DOHH2 (cell line): Measurements from ENCODE around the gene FN1.

Source experiments
- H3F3A ChIP-seq: fragments of 200-600 bp; sonication (generic), shearing (Covaris generic); 2 replicates; pipeline ENCODE4 v1.6.0; 2016; ENCODE audit warnings: antibody characterized with exemption, mild to moderate bottlenecking; ENCODE audit not compliant: control insufficient read depth, insufficient read depth
- H3K27ac ChIP-seq: fragments of 200-600 bp; sonication (generic); 2 replicates; pipeline ENCODE4 v1.5.1; 2014; ENCODE audit warnings: low read depth, mild to moderate bottlenecking, low read length, moderate library complexity
- H3K27me3 ChIP-seq: fragments of 200-600 bp; sonication (generic); 2 replicates; pipeline ENCODE4 v1.6.1; 2014; ENCODE audit warnings: mild to moderate bottlenecking, low read length, mixed read lengths; ENCODE audit not compliant: control insufficient read depth
- H3K36me3 ChIP-seq: fragments of 200-600 bp; sonication (generic); 2 replicates; pipeline ENCODE4 v1.6.1; 2014; ENCODE audit warnings: mild to moderate bottlenecking, low read length, moderate library complexity, mixed read lengths; ENCODE audit not compliant: control insufficient read depth
- H3K4me1 ChIP-seq: fragments of 200-600 bp; sonication (generic); 2 replicates; pipeline ENCODE4 v1.6.1; 2014; ENCODE audit warnings: mild to moderate bottlenecking, low read length, mixed read lengths; ENCODE audit not compliant: control insufficient read depth
- H3K4me2 ChIP-seq: fragments of 200-600 bp; sonication (generic); 2 replicates; pipeline ENCODE4 v1.6.0; 2014; ENCODE audit warnings: mild to moderate bottlenecking, low read length, moderate library complexity
- H3K4me3 ChIP-seq: fragments of 200-600 bp; sonication (generic); 2 replicates; pipeline ENCODE4 v1.5.1; 2014; ENCODE audit warnings: mild to moderate bottlenecking, low read length, mixed read lengths
- H3K79me2 ChIP-seq: fragments of 200-600 bp; sonication (generic); 2 replicates; pipeline ENCODE4 v1.6.1; 2014; ENCODE audit warnings: mild to moderate bottlenecking, low read length, mixed read lengths; ENCODE audit not compliant: control insufficient read depth
- H3K9me2 ChIP-seq: fragments of 200-600 bp; sonication (generic); replicated peaks from 2 replicates; pipeline ENCODE4 v1.6.1; 2014; ENCODE audit warnings: mild to moderate bottlenecking, low read length, mixed read lengths; ENCODE audit not compliant: control insufficient read depth
- H3K9me3 ChIP-seq: fragments of 200-600 bp; sonication (generic); 2 replicates; pipeline ENCODE4 v1.6.1; 2014; ENCODE audit warnings: antibody characterized with exemption, low read length, mixed read lengths; ENCODE audit not compliant: control insufficient read depth, insufficient read depth
- H4K20me1 ChIP-seq: fragments of 200-600 bp; sonication (generic); 2 replicates; pipeline ENCODE4 v1.6.0; 2014; ENCODE audit warnings: low read depth, mild to moderate bottlenecking, antibody characterized with exemption, low read length, moderate library complexity; ENCODE audit not compliant: control insufficient read depth, insufficient read depth
- EZH2phosphoT487 ChIP-seq: fragments of 200-600 bp; sonication (generic); IDR thresholded peaks from 2 replicates; pipeline ENCODE4 v1.6.1; 2017; ENCODE audit warnings: borderline replicate concordance, mild to moderate bottlenecking, antibody characterized with exemption, low read length, moderate library complexity, mixed read lengths
- TF ChIP-seq, protein P1 (sequence below): fragments of 200-600 bp; sonication (generic); IDR thresholded peaks from one replicate; pipeline ENCODE4 v1.5.1; 2014; ENCODE audit warnings: antibody characterized with exemption, mild to moderate bottlenecking, low read depth, low read length; ENCODE audit not compliant: poor library complexity, severe bottlenecking

FN1 gene

DNA sequence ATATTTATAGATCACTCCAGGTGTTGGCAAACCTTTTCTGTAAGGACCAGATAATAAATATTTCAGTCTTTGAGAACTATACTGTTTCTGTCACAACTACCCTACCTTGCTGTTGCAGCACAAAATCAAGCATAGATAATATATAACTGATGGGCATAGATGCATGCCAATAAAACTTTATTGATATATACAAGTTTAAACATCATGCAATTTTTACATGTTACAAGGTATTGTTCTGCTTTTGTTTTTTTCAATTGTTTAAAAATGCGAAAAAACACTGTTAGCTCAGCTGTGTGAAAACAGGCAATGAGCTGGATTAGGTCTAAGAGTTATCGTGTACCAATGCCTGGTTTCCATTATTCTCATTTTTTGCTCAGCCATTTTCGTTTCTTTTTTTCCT, 47.6 kb upstream of the FN1 start:
- no peaks in the 10 kb centered on the region for H3K4me1 ChIP-seq
- H3K79me2 ChIP-seq: no peaks in the 10 kb centered on the region
- no peak overlapping the region for H3K4me3 ChIP-seq
- no peaks in the 10 kb centered on the region for H3K9me2 ChIP-seq
- no peaks in the 10 kb centered on the region for H3K9me3 ChIP-seq
- H3K27ac ChIP-seq: no peak overlapping the region
- H4K20me1 ChIP-seq: no peaks in the 10 kb centered on the region
- H3K27me3 ChIP-seq: no peaks in the 10 kb centered on the region
- no peaks in the 10 kb centered on the region for H3F3A ChIP-seq
- no peak overlapping the region for H3K4me2 ChIP-seq
- TF ChIP-seq EZH2phosphoT487: no peak
- TF ChIP-seq, protein P1, sequence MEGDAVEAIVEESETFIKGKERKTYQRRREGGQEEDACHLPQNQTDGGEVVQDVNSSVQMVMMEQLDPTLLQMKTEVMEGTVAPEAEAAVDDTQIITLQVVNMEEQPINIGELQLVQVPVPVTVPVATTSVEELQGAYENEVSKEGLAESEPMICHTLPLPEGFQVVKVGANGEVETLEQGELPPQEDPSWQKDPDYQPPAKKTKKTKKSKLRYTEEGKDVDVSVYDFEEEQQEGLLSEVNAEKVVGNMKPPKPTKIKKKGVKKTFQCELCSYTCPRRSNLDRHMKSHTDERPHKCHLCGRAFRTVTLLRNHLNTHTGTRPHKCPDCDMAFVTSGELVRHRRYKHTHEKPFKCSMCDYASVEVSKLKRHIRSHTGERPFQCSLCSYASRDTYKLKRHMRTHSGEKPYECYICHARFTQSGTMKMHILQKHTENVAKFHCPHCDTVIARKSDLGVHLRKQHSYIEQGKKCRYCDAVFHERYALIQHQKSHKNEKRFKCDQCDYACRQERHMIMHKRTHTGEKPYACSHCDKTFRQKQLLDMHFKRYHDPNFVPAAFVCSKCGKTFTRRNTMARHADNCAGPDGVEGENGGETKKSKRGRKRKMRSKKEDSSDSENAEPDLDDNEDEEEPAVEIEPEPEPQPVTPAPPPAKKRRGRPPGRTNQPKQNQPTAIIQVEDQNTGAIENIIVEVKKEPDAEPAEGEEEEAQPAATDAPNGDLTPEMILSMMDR: no peak
- H3K36me3 ChIP-seq: no peaks in the 10 kb centered on the region

DNA sequence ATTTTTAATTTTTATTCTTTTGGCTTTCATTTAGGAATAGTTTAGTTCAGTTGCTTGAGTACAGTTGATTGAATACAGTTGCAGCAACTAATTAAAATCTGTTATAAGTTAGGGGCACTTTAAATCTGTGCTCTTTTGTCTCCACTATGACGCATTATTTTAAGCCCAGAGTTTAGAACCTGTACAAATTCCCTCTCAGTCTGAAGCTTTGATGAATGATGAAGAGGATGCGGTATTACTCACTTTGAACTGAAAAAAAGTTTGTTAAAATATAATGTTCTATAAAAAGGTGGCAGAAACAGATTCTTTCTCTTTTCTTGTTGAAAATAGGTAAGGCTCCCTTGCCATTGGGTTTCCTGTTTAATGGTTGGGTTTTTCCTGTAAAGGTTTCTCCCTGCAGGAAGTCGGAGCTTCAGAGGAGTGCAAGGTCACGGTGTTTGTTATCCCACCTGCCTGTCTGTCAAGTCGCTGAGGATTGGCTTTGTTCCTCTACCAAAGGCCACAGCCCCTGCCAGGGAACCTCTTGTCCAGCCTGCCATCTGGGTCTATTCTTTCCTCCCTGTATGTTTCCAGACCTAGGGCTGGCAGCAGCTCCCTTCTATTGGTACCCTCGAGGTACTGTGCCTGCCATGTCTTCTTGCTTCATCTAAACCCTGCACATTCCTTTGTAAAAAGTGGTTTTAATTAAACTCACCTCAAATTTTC, 43.8 kb upstream of the FN1 start:
- Histone ChIP-seq H3K4me3 (no peak overlapping the region), H4K20me1 (no peaks in the 10 kb centered on the region), H3F3A (no peaks in the 10 kb centered on the region), H3K4me1 (no peaks in the 10 kb centered on the region), H3K4me2 (no peak overlapping the region), H3K27ac (no peak overlapping the region), H3K27me3 (no peaks in the 10 kb centered on the region), H3K9me2 (no peaks in the 10 kb centered on the region), H3K79me2 (no peaks in the 10 kb centered on the region), H3K9me3 (no peaks in the 10 kb centered on the region), H3K36me3 (no peaks in the 10 kb centered on the region)
- no peak for TF ChIP-seq EZH2phosphoT487
- TF ChIP-seq, protein P1: no peak

DNA sequence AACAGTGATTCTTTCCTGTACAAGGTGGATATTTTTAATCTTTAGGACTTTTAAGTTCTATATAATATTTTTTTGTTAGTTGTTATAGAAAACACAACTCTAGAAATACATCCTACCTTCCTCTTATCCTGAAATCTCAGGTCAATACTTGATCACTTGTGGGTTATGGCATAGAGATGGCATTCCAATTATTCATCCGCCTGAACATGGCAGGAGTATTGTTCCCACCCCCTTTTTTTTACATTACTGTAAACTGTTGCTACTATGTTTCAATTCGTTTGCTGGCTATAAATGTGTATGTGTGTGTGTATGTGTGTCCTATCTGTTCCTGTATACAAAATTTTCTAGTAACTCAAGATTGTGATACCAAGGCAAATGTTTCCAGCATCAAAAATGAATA, 43.3 kb upstream of the FN1 start:
- H3K27me3 ChIP-seq: no peaks in the 10 kb centered on the region
- TF ChIP-seq EZH2phosphoT487: no peak
- TF ChIP-seq, protein P1: no peak
- no peak overlapping the region for H3K4me3 ChIP-seq
- no peaks in the 10 kb centered on the region for H3F3A ChIP-seq
- no peaks in the 10 kb centered on the region for H3K79me2 ChIP-seq
- no peak overlapping the region for H3K27ac ChIP-seq
- H3K4me1 ChIP-seq: no peaks in the 10 kb centered on the region
- H3K9me3 ChIP-seq: no peaks in the 10 kb centered on the region
- H3K4me2 ChIP-seq: no peak overlapping the region
- no peaks in the 10 kb centered on the region for H4K20me1 ChIP-seq
- H3K36me3 ChIP-seq: no peaks in the 10 kb centered on the region
- no peaks in the 10 kb centered on the region for H3K9me2 ChIP-seq

DNA sequence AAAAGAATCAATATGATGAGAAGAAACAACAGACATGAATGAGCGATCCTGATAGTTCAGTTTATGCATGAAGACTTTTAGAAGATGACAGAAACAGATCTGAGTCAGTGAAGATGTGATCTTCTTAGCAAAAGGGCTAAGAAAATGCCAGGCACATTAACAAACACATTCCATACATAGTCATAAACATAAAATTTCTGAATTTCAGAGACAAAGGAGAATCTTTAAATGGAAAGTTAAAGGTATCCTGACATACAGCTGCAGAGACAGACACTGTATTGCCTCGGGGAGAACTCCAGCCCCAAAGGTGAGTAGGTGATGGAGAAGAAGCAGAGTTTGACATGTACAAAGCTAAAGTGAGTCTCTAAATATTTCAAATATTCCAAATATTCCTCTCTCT, 40.6 kb upstream of the FN1 start:
- no peak overlapping the region for H3K4me2 ChIP-seq
- H3K79me2 ChIP-seq: no peaks in the 10 kb centered on the region
- H3K9me3 ChIP-seq: no peaks in the 10 kb centered on the region
- no peaks in the 10 kb centered on the region for H3K9me2 ChIP-seq
- H3K27me3 ChIP-seq: no peaks in the 10 kb centered on the region
- H3K4me1 ChIP-seq: no peaks in the 10 kb centered on the region
- no peaks in the 10 kb centered on the region for H3K36me3 ChIP-seq
- no peak overlapping the region for H3K4me3 ChIP-seq
- TF ChIP-seq EZH2phosphoT487: no peak
- TF ChIP-seq, protein P1: no peak
- H4K20me1 ChIP-seq: no peaks in the 10 kb centered on the region
- H3F3A ChIP-seq: no peaks in the 10 kb centered on the region
- no peak overlapping the region for H3K27ac ChIP-seq
